CD8-positive, alpha-beta memory T cell (primary cell): ENCODE data around the gene EFCAB7. TPM values are rescaled to one million over a fixed set of nuclear protein-coding genes. Genes with fewer than 3 reads are reported as not detected.

Experiments used
- CTCF ChIA-PET: fragments of 350-600 bp; sonication (Branson Sonifier 250); formaldehyde crosslinking; loops from one replicate; lab custom pipeline; 2021; ENCODE audit warnings: antibody characterized with exemption; lab: Charles Lee
- POLR2A ChIA-PET: fragments of 350-600 bp; sonication (Branson Sonifier 250); formaldehyde crosslinking; loops from one replicate; lab custom pipeline; 2021; ENCODE audit warnings: antibody characterized with exemption; lab: Charles Lee
- DNase-seq, 5 donors: peaks; one replicate each; pipeline versions ENCODE4 v3.0.0 to v3.0.0-alpha.2; 2020 to 2022; ENCODE audit warnings: mixed read lengths in 1 of 5
- H3K27ac ChIP-seq: one replicate; pipeline ENCODE4 v1.7.0; 2013; ENCODE audit warnings: low read depth, mild to moderate bottlenecking, low read length, moderate library complexity
- H3K27me3 ChIP-seq: 2 replicates; pipeline ENCODE4 v1.7.0; 2013; ENCODE audit warnings: low read length, mild to moderate bottlenecking; ENCODE audit not compliant: insufficient read depth, poor library complexity, severe bottlenecking
- H3K36me3 ChIP-seq: 2 replicates; pipeline ENCODE4 v1.7.0; 2013; ENCODE audit warnings: mild to moderate bottlenecking, low read length, moderate library complexity; ENCODE audit not compliant: insufficient read depth
- H3K4me1 ChIP-seq: 2 replicates; pipeline ENCODE4 v1.7.0; 2013; ENCODE audit warnings: mild to moderate bottlenecking, low read length, moderate library complexity; ENCODE audit not compliant: insufficient read depth
- H3K4me3 ChIP-seq: 2 replicates; pipeline ENCODE4 v1.7.0; 2013; ENCODE audit warnings: mild to moderate bottlenecking, low read length
- H3K9me3 ChIP-seq: 2 replicates; pipeline ENCODE4 v1.7.0; 2013; ENCODE audit warnings: mild to moderate bottlenecking, low read length
- H3K27ac Mint-ChIP-seq, 8 donors: one replicate each; pipeline ENCODE4 v1.8.0; 2020 to 2021; ENCODE audit warnings: mixed read lengths in 8 of 8, mild to moderate bottlenecking in 6 of 8, inconsistent platforms in 3 of 8, moderate library complexity in 3 of 8
- H3K27me3 Mint-ChIP-seq, 2 donors: one replicate each; pipeline ENCODE4 v1.8.0; 2020 to 2021; ENCODE audit warnings: mixed read lengths in 2 of 2, mild to moderate bottlenecking in 1 of 2, moderate library complexity in 1 of 2
- H3K36me3 Mint-ChIP-seq, 3 donors: one replicate each; pipeline ENCODE4 v1.8.0; 2020 to 2021; ENCODE audit warnings: mixed read lengths in 3 of 3, inconsistent platforms in 1 of 3, mild to moderate bottlenecking in 1 of 3
- H3K4me1 Mint-ChIP-seq, 3 donors: one replicate each; pipeline ENCODE4 v1.8.0; 2020 to 2021; ENCODE audit warnings: mixed read lengths in 3 of 3, inconsistent platforms in 1 of 3, mild to moderate bottlenecking in 1 of 3
- H3K4me3 Mint-ChIP-seq, 7 donors: one replicate each; pipeline ENCODE4 v1.8.0; 2020 to 2021; ENCODE audit warnings: mixed read lengths in 7 of 7, mild to moderate bottlenecking in 6 of 7, moderate library complexity in 4 of 7, inconsistent platforms in 2 of 7
- H3K9me3 Mint-ChIP-seq, 5 donors: one replicate each; pipeline ENCODE4 v1.8.0; 2020 to 2022; ENCODE audit warnings: mixed read lengths in 5 of 5, mild to moderate bottlenecking in 3 of 5, moderate library complexity in 2 of 5, inconsistent platforms in 1 of 5
- polyA plus RNA-seq: library from polyadenylated mRNA; unstranded; fragments of 300-500 nt; fragmentation: Illumina TruSeq; gene quantifications from one replicate; pipeline ENCODE4 v1.2.3, GENCODE V29; 2021
- total RNA-seq, 2 experiments: library from RNA; stranded (reverse); gene quantifications; one replicate each; pipeline ENCODE4 v1.2.3, GENCODE V29; 2021

The EFCAB7 gene
- total and polyA plus RNA-seq, 3 experiments from 2014 or later: 4.5 to 7.4 (median 6.7) TPM

- Histone ChIP-seq H3K9me3 (no peaks in the 10 kb centered on the region), H3K27ac (no peak overlapping the region), H3K36me3 (no peaks in the 10 kb centered on the region), H3K27me3 (no peaks in the 10 kb centered on the region), H3K4me3 (no peak overlapping the region), H3K4me1 (no peaks in the 10 kb centered on the region)
- peaks cover 8 to 20% (median 12%) of the 10 kb centered on the region in 3 donors for H3K4me1 Mint-ChIP-seq
- POLR2A ChIA-PET: no interaction called here
- CTCF ChIA-PET: no interaction called here
- peak overlapping the region in 1 of 7 donors; percentile 30 for H3K4me3 Mint-ChIP-seq
- no peaks in the 10 kb centered on the region for H3K9me3 Mint-ChIP-seq
- no peak overlapping the region for H3K27ac Mint-ChIP-seq
- H3K27me3 Mint-ChIP-seq: no peaks in the 10 kb centered on the region
- no peaks in the 10 kb centered on the region for H3K36me3 Mint-ChIP-seq
- no peak for DNase-seq
Measured at GRCh38 chr1:63612564-63612963, 89.2 kb downstream of the EFCAB7 start.

GRCh38 chr1:63612971-63613370, 89.6 kb downstream of the EFCAB7 start:
- no peak for DNase-seq
- Histone ChIP-seq H3K27me3 (no peaks in the 10 kb centered on the region), H3K36me3 (no peaks in the 10 kb centered on the region), H3K9me3 (no peaks in the 10 kb centered on the region), H3K4me1 (no peaks in the 10 kb centered on the region), H3K4me3 (no peak overlapping the region), H3K27ac (no peak overlapping the region)
- POLR2A ChIA-PET: no interaction called here
- no peak overlapping the region for H3K4me3 Mint-ChIP-seq
- H3K4me1 Mint-ChIP-seq: peaks cover 8 to 20% (median 12%) of the 10 kb centered on the region in 3 donors
- peak overlapping the region in 2 of 8 donors; percentile 8 to 12 for H3K27ac Mint-ChIP-seq
- CTCF ChIA-PET: no interaction called here
- no peaks in the 10 kb centered on the region for H3K9me3 Mint-ChIP-seq
- no peaks in the 10 kb centered on the region for H3K36me3 Mint-ChIP-seq
- no peaks in the 10 kb centered on the region for H3K27me3 Mint-ChIP-seq

GRCh38 chr1:63615768-63616420, 92.6 kb downstream of the EFCAB7 start:
- H3K36me3 Mint-ChIP-seq: peaks cover 0 to 3% (median 0%) of the 10 kb centered on the region in 3 donors
- no peaks in the 10 kb centered on the region for H3K9me3 Mint-ChIP-seq
- peaks cover 1 to 8% (median 4%) of the 10 kb centered on the region in 3 donors for H3K4me1 Mint-ChIP-seq
- Histone ChIP-seq H3K9me3 (no peaks in the 10 kb centered on the region), H3K4me1 (no peaks in the 10 kb centered on the region), H3K27ac (no peak overlapping the region), H3K36me3 (no peaks in the 10 kb centered on the region), H3K27me3 (no peaks in the 10 kb centered on the region), H3K4me3 (no peak overlapping the region)
- POLR2A ChIA-PET: no interaction called here
- DNase-seq: peak; percentile 36 to 68 (median 46)
- no peak overlapping the region for H3K4me3 Mint-ChIP-seq
- CTCF ChIA-PET: interaction anchor here (0.9 to 1.7 kb wide), 4 partner anchors 9 to 631 kb away, joined by 3 to 8 read pairs (median 6); no protein-coding TSS in a partner anchor
- H3K27me3 Mint-ChIP-seq: no peaks in the 10 kb centered on the region
- H3K27ac Mint-ChIP-seq: peak overlapping the region in 1 of 8 donors; percentile 51

GRCh38 chr1:63617450-63617849, 94.1 kb downstream of the EFCAB7 start:
- POLR2A ChIA-PET: no interaction called here
- DNase-seq: no peak
- Mint-ChIP-seq H3K9me3 (no peaks in the 10 kb centered on the region), H3K27me3 (no peaks in the 10 kb centered on the region), H3K4me3 (no peak overlapping the region), H3K36me3 (peaks cover 0 to 4% (median 2%) of the 10 kb centered on the region in 3 donors), H3K4me1 (peaks cover 1 to 7% (median 4%) of the 10 kb centered on the region in 3 donors), H3K27ac (no peak overlapping the region)
- H3K4me1 ChIP-seq: no peaks in the 10 kb centered on the region
- H3K4me3 ChIP-seq: no peak overlapping the region
- CTCF ChIA-PET: interaction anchor here (0.9 to 1.7 kb wide), 4 partner anchors 9 to 629 kb away, joined by 3 to 8 read pairs (median 4); no protein-coding TSS in a partner anchor
- H3K27ac ChIP-seq: no peak overlapping the region
- H3K36me3 ChIP-seq: no peaks in the 10 kb centered on the region
- H3K27me3 ChIP-seq: no peaks in the 10 kb centered on the region
- no peaks in the 10 kb centered on the region for H3K9me3 ChIP-seq

GRCh38 chr1:63618011-63618410, 94.7 kb downstream of the EFCAB7 start:
- no peaks in the 10 kb centered on the region for H3K4me1 ChIP-seq
- no peaks in the 10 kb centered on the region for H3K9me3 Mint-ChIP-seq
- peaks cover 1 to 5% (median 4%) of the 10 kb centered on the region in 3 donors for H3K4me1 Mint-ChIP-seq
- no peaks in the 10 kb centered on the region for H3K9me3 ChIP-seq
- ChIA-PET POLR2A (no interaction called here), CTCF (no interaction called here)
- H3K36me3 ChIP-seq: no peaks in the 10 kb centered on the region
- no peak overlapping the region for H3K4me3 Mint-ChIP-seq
- H3K4me3 ChIP-seq: no peak overlapping the region
- no peaks in the 10 kb centered on the region for H3K27me3 ChIP-seq
- no peak for DNase-seq
- peaks cover 0 to 5% (median 2%) of the 10 kb centered on the region in 3 donors for H3K36me3 Mint-ChIP-seq
- H3K27me3 Mint-ChIP-seq: no peaks in the 10 kb centered on the region
- H3K27ac ChIP-seq: no peak overlapping the region
- no peak overlapping the region for H3K27ac Mint-ChIP-seq

- no peaks in the 10 kb centered on the region for H3K27me3 Mint-ChIP-seq
- ChIA-PET CTCF (interaction anchor here (1.0 kb wide), 1 partner anchor 626 kb away, joined by 3 read pairs; no protein-coding TSS in a partner anchor), POLR2A (no interaction called here)
- H3K4me3 ChIP-seq: no peak overlapping the region
- H3K4me3 Mint-ChIP-seq: no peak overlapping the region
- H3K4me1 Mint-ChIP-seq: peaks cover 1 to 12% (median 4%) of the 10 kb centered on the region in 3 donors
- H3K27ac ChIP-seq: no peak overlapping the region
- peaks cover 0 to 10% (median 6%) of the 10 kb centered on the region in 3 donors for H3K36me3 Mint-ChIP-seq
- H3K36me3 ChIP-seq: no peaks in the 10 kb centered on the region
- no peaks in the 10 kb centered on the region for H3K9me3 Mint-ChIP-seq
- H3K4me1 ChIP-seq: no peaks in the 10 kb centered on the region
- H3K27ac Mint-ChIP-seq: peak overlapping the region in 1 of 8 donors; percentile 56
- H3K27me3 ChIP-seq: no peaks in the 10 kb centered on the region
- no peak for DNase-seq
- H3K9me3 ChIP-seq: no peaks in the 10 kb centered on the region
Measured at GRCh38 chr1:63619558-63619957, 96.2 kb downstream of the EFCAB7 start.

GRCh38 chr1:63620671-63621070, 97.3 kb downstream of the EFCAB7 start:
- H3K4me3 ChIP-seq: no peak overlapping the region
- no peaks in the 10 kb centered on the region for H3K9me3 Mint-ChIP-seq
- POLR2A ChIA-PET: no interaction called here
- H3K36me3 Mint-ChIP-seq: peaks cover 0 to 10% (median 6%) of the 10 kb centered on the region in 3 donors
- CTCF ChIA-PET: interaction anchor here (1.4 kb wide), 1 partner anchor 27 kb away, joined by 3 read pairs; the partner anchor contains the start of gene PGM1
- no peaks in the 10 kb centered on the region for H3K27me3 Mint-ChIP-seq
- H3K27me3 ChIP-seq: no peaks in the 10 kb centered on the region
- H3K4me1 ChIP-seq: no peaks in the 10 kb centered on the region
- H3K4me3 Mint-ChIP-seq: no peak overlapping the region
- H3K36me3 ChIP-seq: no peaks in the 10 kb centered on the region
- H3K27ac Mint-ChIP-seq: peak overlapping the region in 1 of 8 donors; percentile 5
- no peak for DNase-seq
- peaks cover 4 to 18% (median 8%) of the 10 kb centered on the region in 3 donors for H3K4me1 Mint-ChIP-seq
- H3K9me3 ChIP-seq: no peaks in the 10 kb centered on the region
- no peak overlapping the region for H3K27ac ChIP-seq

- no peak overlapping the region for H3K4me3 Mint-ChIP-seq
- H3K4me1 Mint-ChIP-seq: peaks cover 7 to 18% (median 8%) of the 10 kb centered on the region in 3 donors
- no peak for DNase-seq
- H3K36me3 ChIP-seq: no peaks in the 10 kb centered on the region
- H3K27me3 Mint-ChIP-seq: no peaks in the 10 kb centered on the region
- no peak overlapping the region for H3K27ac ChIP-seq
- H3K27ac Mint-ChIP-seq: peak overlapping the region in 1 of 8 donors; percentile 5
- no peaks in the 10 kb centered on the region for H3K4me1 ChIP-seq
- H3K4me3 ChIP-seq: no peak overlapping the region
- no peaks in the 10 kb centered on the region for H3K9me3 ChIP-seq
- H3K27me3 ChIP-seq: no peaks in the 10 kb centered on the region
- peaks cover 0 to 10% (median 6%) of the 10 kb centered on the region in 3 donors for H3K36me3 Mint-ChIP-seq
- no peaks in the 10 kb centered on the region for H3K9me3 Mint-ChIP-seq
- POLR2A ChIA-PET: no interaction called here
- CTCF ChIA-PET: interaction anchor here (1.4 kb wide), 1 partner anchor 28 kb away, joined by 3 read pairs; the partner anchor contains the start of gene PGM1
Measured at GRCh38 chr1:63621075-63621474, 97.8 kb downstream of the EFCAB7 start.
